Measurements from ENCODE around the gene MINDY2.

The MINDY2 gene

DNA sequence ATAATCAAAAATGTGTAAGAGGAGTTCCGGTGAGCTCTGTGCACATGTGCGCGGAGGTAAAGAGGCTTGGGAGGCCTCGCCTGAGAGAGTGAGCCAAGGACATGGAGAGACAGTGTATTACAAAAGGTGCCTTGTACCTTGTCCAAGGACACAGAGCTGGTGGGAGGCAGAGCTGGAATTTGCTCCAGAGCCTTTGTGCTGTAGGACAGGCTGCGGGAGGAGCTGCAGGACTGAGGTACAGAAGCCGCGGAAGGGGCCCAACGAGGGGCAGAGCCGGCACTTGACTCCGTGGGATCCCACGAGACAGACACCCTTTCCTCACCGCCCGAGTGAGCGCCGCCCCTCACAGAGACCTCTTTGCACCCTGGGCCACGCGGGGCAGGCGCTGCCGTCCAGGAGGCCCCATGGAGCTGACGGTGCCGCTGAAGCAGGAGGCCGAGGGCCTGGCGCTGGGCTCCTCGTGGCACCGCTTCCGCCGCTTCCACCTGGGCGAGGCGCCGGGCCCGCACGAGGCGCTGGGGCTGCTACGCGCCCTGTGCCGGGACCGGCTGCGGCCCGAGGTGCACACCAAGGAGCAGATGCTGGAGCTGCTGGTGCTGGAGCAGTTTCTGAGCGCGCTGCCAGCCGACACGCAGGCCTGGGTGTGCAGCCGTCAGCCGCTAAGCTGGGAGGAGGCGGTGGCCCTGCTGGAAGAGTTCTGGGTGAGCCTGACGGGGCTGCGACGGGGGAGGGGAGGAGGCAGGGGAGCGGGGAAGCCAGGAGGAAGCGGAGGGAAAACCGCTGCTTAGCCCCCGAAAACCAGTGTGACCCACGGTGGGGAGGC, 93.7 kb downstream of the MINDY2 start:
- Histone ChIP-seq H3K36me3 (ENCODE audit: insufficient read depth, low read length) (no peaks in the 10 kb centered on the region), H2AFZ (ENCODE audit: low read length, unreplicated experiment) (peak overlapping the region; percentile 26), H3K27ac (ENCODE audit: low read depth, low read length) (peak overlapping the region; percentile 33), H3K79me2 (ENCODE audit: control insufficient read depth, insufficient read depth, low read length, unreplicated experiment) (no peaks in the 10 kb centered on the region), H3K27me3 (ENCODE audit: insufficient read depth, low read length) (no peaks in the 10 kb centered on the region), H3K4me3 (ENCODE audit: low read depth, low read length) (peak overlapping the region; percentile 81), H3K4me1 (ENCODE audit: control insufficient read depth, insufficient read depth, low read length, unreplicated experiment) (peaks cover 3% of the 10 kb centered on the region)

DNA sequence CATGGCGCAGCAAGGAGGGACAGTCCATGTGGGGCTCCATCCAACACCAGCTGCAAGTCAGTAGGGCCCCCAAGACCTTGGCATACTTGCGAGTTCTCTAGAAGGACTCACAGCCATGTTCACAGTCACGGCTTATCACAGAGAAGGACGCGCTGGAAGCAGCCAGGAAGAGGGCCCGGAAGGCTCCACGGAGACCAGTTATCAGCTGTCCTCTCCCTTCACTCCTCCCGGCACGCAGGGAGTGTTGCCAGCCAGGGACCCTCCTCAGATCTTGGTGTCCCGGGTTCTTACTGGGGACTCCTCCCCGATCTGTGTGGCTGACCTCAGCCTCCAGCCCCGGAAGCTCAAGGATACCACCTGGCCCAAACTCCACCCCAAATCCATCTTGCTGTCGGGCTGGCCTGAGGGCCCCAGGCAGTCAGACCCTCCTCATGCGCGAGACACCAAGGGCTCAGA, 94.4 kb downstream of the MINDY2 start:
- H3K36me3 ChIP-seq (ENCODE audit: insufficient read depth, low read length) = no peaks in the 10 kb centered on the region
- H2AFZ ChIP-seq (ENCODE audit: low read length, unreplicated experiment) = peak overlapping the region; percentile 26
- no peaks in the 10 kb centered on the region for H3K27me3 ChIP-seq (ENCODE audit: insufficient read depth, low read length)
- H3K4me3 ChIP-seq (ENCODE audit: low read depth, low read length) = peak overlapping the region; percentile 81
- H3K27ac ChIP-seq (ENCODE audit: low read depth, low read length) = peak overlapping the region; percentile 33
- no peaks in the 10 kb centered on the region for H3K79me2 ChIP-seq (ENCODE audit: control insufficient read depth, insufficient read depth, low read length, unreplicated experiment)
- H3K4me1 ChIP-seq (ENCODE audit: control insufficient read depth, insufficient read depth, low read length, unreplicated experiment) = peaks cover 3% of the 10 kb centered on the region

DNA sequence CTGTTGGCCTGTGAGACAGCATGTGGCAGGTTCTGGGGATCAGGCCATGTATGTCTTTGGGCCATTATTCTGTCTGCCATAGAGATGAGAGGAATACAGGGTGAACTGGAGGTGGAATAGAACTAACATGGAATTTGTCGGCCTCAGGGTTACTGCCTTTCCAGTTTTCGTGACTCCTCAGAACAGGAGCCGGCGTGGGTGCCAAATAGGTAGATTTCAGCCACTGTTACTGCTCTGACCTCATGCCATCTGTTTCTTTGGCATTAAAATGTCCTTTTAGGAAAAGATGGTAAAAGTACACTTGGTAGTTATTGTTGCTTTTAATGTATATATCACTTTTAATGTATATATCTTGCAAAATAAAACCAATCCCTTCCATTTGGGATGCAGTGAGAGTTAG, 96.8 kb downstream of the MINDY2 start:
- Histone ChIP-seq H3K79me2 (ENCODE audit: control insufficient read depth, insufficient read depth, low read length, unreplicated experiment) (no peaks in the 10 kb centered on the region), H2AFZ (ENCODE audit: low read length, unreplicated experiment) (no peak overlapping the region), H3K27ac (ENCODE audit: low read depth, low read length) (no peak overlapping the region)

DNA sequence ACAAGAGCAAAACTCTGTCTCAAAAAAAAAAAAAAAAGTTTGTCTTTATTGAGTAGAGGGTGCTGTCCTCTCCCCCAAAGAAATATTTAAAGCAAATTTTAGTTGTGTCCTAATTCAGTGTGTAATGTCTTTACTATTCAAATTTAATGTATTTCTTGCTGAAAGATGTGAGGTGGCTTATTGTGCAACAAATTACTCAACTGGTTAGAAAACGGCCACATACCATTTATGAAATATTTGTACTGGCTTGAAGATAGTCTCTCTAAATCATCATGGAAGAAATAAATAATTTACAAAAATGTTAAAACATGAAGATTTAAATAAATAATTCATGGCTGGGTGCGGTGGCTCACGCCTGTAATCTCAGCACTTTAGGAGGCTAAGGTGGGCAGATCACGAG, 99.3 kb downstream of the MINDY2 start:
- Histone ChIP-seq H3K4me3 (ENCODE audit: low read depth, low read length) (no peak overlapping the region), H3K27me3 (ENCODE audit: insufficient read depth, low read length) (no peaks in the 10 kb centered on the region), H3K27ac (ENCODE audit: low read depth, low read length) (no peak overlapping the region), H3K79me2 (ENCODE audit: control insufficient read depth, insufficient read depth, low read length, unreplicated experiment) (no peaks in the 10 kb centered on the region), H3K4me1 (ENCODE audit: control insufficient read depth, insufficient read depth, low read length, unreplicated experiment) (peaks cover 6% of the 10 kb centered on the region), H3K36me3 (ENCODE audit: insufficient read depth, low read length) (no peaks in the 10 kb centered on the region; the same call in 1 of the 2 replicates), H2AFZ (ENCODE audit: low read length, unreplicated experiment) (no peak overlapping the region)

More for the DNA sequence above, 96.8 kb downstream of the MINDY2 start:
- Histone ChIP-seq H3K36me3 (ENCODE audit: insufficient read depth, low read length) (no peaks in the 10 kb centered on the region; the same call in 1 of the 2 replicates), H3K4me3 (ENCODE audit: low read depth, low read length) (no peak overlapping the region), H3K27me3 (ENCODE audit: insufficient read depth, low read length) (no peaks in the 10 kb centered on the region), H3K4me1 (ENCODE audit: control insufficient read depth, insufficient read depth, low read length, unreplicated experiment) (peaks cover 3% of the 10 kb centered on the region)

DNA sequence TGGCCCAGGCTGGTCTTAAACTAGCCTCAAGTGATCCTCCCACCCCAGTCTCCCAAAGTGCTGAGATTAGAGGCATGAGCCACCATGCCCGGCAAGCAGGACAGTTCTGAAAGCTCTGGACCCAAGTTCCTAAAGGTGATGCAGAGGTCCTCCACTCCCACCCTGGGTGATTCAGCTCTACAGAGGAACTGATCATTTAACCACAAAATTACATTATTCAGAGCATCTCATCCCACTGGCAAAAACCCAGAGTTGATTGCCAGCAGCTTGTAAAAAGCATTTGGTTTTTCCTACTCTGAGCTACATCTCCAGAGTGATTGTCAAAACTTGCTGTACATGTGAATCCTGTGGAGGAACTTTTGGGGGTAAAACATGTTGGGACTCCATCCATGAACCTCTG, 102.2 kb downstream of the MINDY2 start:
- Histone ChIP-seq H3K79me2 (ENCODE audit: control insufficient read depth, insufficient read depth, low read length, unreplicated experiment) (no peaks in the 10 kb centered on the region), H3K27ac (ENCODE audit: low read depth, low read length) (no peak overlapping the region), H3K4me1 (ENCODE audit: control insufficient read depth, insufficient read depth, low read length, unreplicated experiment) (peaks cover 12% of the 10 kb centered on the region), H3K27me3 (ENCODE audit: insufficient read depth, low read length) (no peaks in the 10 kb centered on the region), H3K4me3 (ENCODE audit: low read depth, low read length) (no peak overlapping the region), H2AFZ (ENCODE audit: low read length, unreplicated experiment) (no peak overlapping the region), H3K36me3 (ENCODE audit: insufficient read depth, low read length) (peaks cover 6% of the 10 kb centered on the region)

GRCh38 chr15:58875343-58875742, 104.2 kb downstream of the MINDY2 start:
- Histone ChIP-seq H3K4me1 (ENCODE audit: control insufficient read depth, insufficient read depth, low read length, unreplicated experiment) (peaks cover 12% of the 10 kb centered on the region), H3K27me3 (ENCODE audit: insufficient read depth, low read length) (no peaks in the 10 kb centered on the region), H3K36me3 (ENCODE audit: insufficient read depth, low read length) (peaks cover 24% of the 10 kb centered on the region), H3K4me3 (ENCODE audit: low read depth, low read length) (no peak overlapping the region), H3K79me2 (ENCODE audit: control insufficient read depth, insufficient read depth, low read length, unreplicated experiment) (no peaks in the 10 kb centered on the region), H3K27ac (ENCODE audit: low read depth, low read length) (no peak overlapping the region), H2AFZ (ENCODE audit: low read length, unreplicated experiment) (no peak overlapping the region)

DNA sequence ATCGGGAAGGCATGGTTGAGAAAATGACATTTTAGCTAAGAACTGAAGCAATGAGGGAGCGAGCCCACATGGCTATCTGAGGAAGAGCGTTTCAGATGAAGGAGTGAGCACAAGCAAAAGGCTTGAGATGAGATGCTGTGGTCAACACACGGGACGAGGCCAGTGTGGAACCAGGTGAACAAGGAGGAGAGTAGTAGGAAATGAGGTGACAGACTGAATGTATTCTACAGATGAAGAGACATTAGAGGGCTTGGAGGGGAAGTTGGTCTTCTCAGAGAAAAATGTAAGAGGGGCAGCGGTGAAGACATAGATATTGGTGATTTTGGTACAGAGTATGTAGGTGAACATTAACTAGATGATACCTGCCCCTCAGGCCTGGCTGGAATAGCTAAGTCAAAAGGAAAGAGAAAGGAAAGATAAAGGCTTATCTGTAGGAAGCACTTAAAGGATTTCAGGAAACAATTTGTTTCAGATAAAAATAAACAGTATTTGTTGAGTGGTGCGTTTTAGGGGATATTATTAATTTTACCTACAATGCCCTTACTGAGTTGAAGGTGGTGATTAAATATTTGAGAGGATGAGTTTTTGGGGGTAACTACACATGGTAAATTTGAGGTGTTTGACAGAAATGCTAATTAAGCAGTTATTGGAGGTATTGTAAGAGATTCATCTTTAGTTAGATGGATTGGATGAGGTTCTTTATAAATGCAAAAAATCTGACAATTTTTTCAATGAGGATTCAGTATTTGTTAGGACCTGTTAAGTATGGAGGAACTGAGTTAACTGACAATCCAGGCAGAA, 105.4 kb downstream of the MINDY2 start:
- peaks cover 24% of the 10 kb centered on the region for H3K36me3 ChIP-seq (ENCODE audit: insufficient read depth, low read length)
- no peak overlapping the region for H2AFZ ChIP-seq (ENCODE audit: low read length, unreplicated experiment)
- no peaks in the 10 kb centered on the region for H3K79me2 ChIP-seq (ENCODE audit: control insufficient read depth, insufficient read depth, low read length, unreplicated experiment)
- no peaks in the 10 kb centered on the region for H3K27me3 ChIP-seq (ENCODE audit: insufficient read depth, low read length)
- H3K27ac ChIP-seq (ENCODE audit: low read depth, low read length) = peak overlapping the region; percentile 54
- H3K4me3 ChIP-seq (ENCODE audit: low read depth, low read length) = no peak overlapping the region
- H3K4me1 ChIP-seq (ENCODE audit: control insufficient read depth, insufficient read depth, low read length, unreplicated experiment) = peaks cover 12% of the 10 kb centered on the region

GRCh38 chr15:58877999-58878825, 107.1 kb downstream of the MINDY2 start:
- Histone ChIP-seq H3K79me2 (ENCODE audit: control insufficient read depth, insufficient read depth, low read length, unreplicated experiment) (no peaks in the 10 kb centered on the region), H2AFZ (ENCODE audit: low read length, unreplicated experiment) (no peak overlapping the region), H3K4me1 (ENCODE audit: control insufficient read depth, insufficient read depth, low read length, unreplicated experiment) (peaks cover 11% of the 10 kb centered on the region), H3K4me3 (ENCODE audit: low read depth, low read length) (no peak overlapping the region), H3K27me3 (ENCODE audit: insufficient read depth, low read length) (no peaks in the 10 kb centered on the region), H3K36me3 (ENCODE audit: insufficient read depth, low read length) (peaks cover 33% of the 10 kb centered on the region), H3K27ac (ENCODE audit: low read depth, low read length) (no peak overlapping the region)

- Histone ChIP-seq H3K36me3 (ENCODE audit: insufficient read depth, low read length) (peaks cover 48% of the 10 kb centered on the region), H3K4me3 (ENCODE audit: low read depth, low read length) (no peak overlapping the region), H3K27ac (ENCODE audit: low read depth, low read length) (no peak overlapping the region), H3K27me3 (ENCODE audit: insufficient read depth, low read length) (no peaks in the 10 kb centered on the region), H3K79me2 (ENCODE audit: control insufficient read depth, insufficient read depth, low read length, unreplicated experiment) (no peaks in the 10 kb centered on the region), H3K4me1 (ENCODE audit: control insufficient read depth, insufficient read depth, low read length, unreplicated experiment) (peaks cover 6% of the 10 kb centered on the region), H2AFZ (ENCODE audit: low read length, unreplicated experiment) (no peak overlapping the region)
Observed at GRCh38 chr15:58880320-58880719, 109.2 kb downstream of the MINDY2 start.

GRCh38 chr15:58882243-58882642, 111.1 kb downstream of the MINDY2 start:
- no peak overlapping the region for H2AFZ ChIP-seq (ENCODE audit: low read length, unreplicated experiment)
- H3K27ac ChIP-seq (ENCODE audit: low read depth, low read length) = no peak overlapping the region
- H3K4me3 ChIP-seq (ENCODE audit: low read depth, low read length) = no peak overlapping the region
- H3K27me3 ChIP-seq (ENCODE audit: insufficient read depth, low read length) = no peaks in the 10 kb centered on the region
- no peaks in the 10 kb centered on the region for H3K4me1 ChIP-seq (ENCODE audit: control insufficient read depth, insufficient read depth, low read length, unreplicated experiment)
- peaks cover 63% of the 10 kb centered on the region for H3K36me3 ChIP-seq (ENCODE audit: insufficient read depth, low read length)
- H3K79me2 ChIP-seq (ENCODE audit: control insufficient read depth, insufficient read depth, low read length, unreplicated experiment) = no peaks in the 10 kb centered on the region
